Measurements from ENCODE around the gene WNT4.
A peak's percentile ranks its signal among the peaks of the same experiment; 100 is the strongest.

WNT4 gene

GRCh38 chr1:22108339-22109105 is 34.4 kb downstream of the WNT4 start:
- in situ Hi-C loops (cut with MboI; ENCODE audit: low pct_unique_long_range_greater_than_20kb, low sequenced_read_pairs, unreplicated experiment), result loop anchor here (25.0 kb wide), 1 partner anchor 304 kb away; no protein-coding TSS in a partner anchor
- DNase-seq (ENCODE audit: low spot score), result no peak
- no peak for TF ChIP-seq CTCF (IDR thresholded peaks at IDR 0.05; ENCODE audit: extremely low read depth, insufficient read depth, missing control alignments)

- no peak for TF ChIP-seq CTCF (IDR thresholded peaks at IDR 0.05; ENCODE audit: extremely low read depth, insufficient read depth, missing control alignments)
- DNase-seq (ENCODE audit: low spot score), result no peak
- in situ Hi-C loops (cut with MboI; ENCODE audit: low pct_unique_long_range_greater_than_20kb, low sequenced_read_pairs, unreplicated experiment), result loop anchor here (25.0 kb wide), 1 partner anchor 305 kb away; no protein-coding TSS in a partner anchor
Measured at GRCh38 chr1:22107126-22107525, 35.8 kb downstream of the WNT4 start.

- in situ Hi-C loops (cut with MboI; ENCODE audit: low pct_unique_long_range_greater_than_20kb, low sequenced_read_pairs, unreplicated experiment), result loop anchor here (25.0 kb wide), 1 partner anchor 307 kb away; no protein-coding TSS in a partner anchor
- peak; percentile 79 for TF ChIP-seq CTCF (IDR thresholded peaks at IDR 0.05; ENCODE audit: extremely low read depth, insufficient read depth, missing control alignments)
Measured at GRCh38 chr1:22105611-22106207, 37.2 kb downstream of the WNT4 start.

DNA sequence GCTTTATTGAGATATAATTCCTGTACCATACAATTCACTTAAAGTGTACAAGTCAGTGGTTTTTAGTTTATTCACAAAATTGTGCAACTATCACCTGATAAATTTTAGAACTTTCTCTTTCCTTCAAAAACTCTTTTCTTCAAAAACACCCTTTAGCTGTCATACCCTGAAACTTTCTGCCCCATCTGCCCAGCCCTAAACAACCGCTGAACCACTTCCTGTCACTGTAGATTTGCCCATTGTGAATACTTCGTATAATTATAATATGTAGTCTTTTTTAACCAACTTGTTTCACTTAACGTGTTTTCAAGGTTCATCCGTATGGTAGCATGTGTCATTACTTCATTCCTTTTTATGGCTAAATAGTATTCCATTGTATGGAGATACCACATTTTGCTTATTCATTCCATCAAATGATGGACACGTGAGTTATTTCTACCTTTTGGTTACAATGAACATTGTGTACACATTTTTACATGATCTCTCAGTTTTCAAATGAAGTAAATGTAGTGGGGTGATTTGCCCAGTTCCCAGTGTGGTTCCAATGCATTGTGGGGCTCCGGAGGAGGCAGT is 37.9 kb downstream of the WNT4 start:
- in situ Hi-C loops (cut with MboI; ENCODE audit: low pct_unique_long_range_greater_than_20kb, low sequenced_read_pairs, unreplicated experiment), result loop anchor here (25.0 kb wide), 1 partner anchor 307 kb away; no protein-coding TSS in a partner anchor
- no peak for DNase-seq (ENCODE audit: low spot score)
- no peak for TF ChIP-seq CTCF (IDR thresholded peaks at IDR 0.05; ENCODE audit: extremely low read depth, insufficient read depth, missing control alignments)

More at GRCh38 chr1:22105611-22106207, 37.2 kb downstream of the WNT4 start:
- DNase-seq (ENCODE audit: low spot score), result peak; percentile 59

DNA sequence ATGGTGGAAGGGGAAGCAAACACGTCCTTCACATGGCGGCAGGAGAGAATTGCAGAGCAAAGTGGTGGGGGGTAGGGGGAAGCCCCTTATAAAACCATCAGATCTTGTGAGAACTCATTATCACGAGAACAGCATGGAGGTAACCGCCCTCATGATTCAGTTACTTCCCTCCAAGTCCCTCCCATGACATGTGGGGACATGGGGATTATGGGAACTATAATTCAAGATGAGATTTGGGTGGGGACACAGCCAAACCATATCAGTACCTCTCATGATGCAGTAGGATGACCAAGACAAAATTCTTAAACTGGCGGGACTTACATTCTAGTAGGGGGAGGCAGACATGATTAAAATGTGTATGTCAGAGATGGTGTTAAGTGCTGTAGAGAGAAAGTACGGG is 38.8 kb downstream of the WNT4 start:
- DNase-seq (ENCODE audit: low spot score), result no peak
- TF ChIP-seq CTCF (IDR thresholded peaks at IDR 0.05; ENCODE audit: extremely low read depth, insufficient read depth, missing control alignments), result no peak
- in situ Hi-C loops (cut with MboI; ENCODE audit: low pct_unique_long_range_greater_than_20kb, low sequenced_read_pairs, unreplicated experiment), result loop anchor here (25.0 kb wide), 1 partner anchor 308 kb away; no protein-coding TSS in a partner anchor

- no peak for DNase-seq (ENCODE audit: low spot score)
- TF ChIP-seq CTCF (IDR thresholded peaks at IDR 0.05; ENCODE audit: extremely low read depth, insufficient read depth, missing control alignments), result no peak
- in situ Hi-C loops (cut with MboI; ENCODE audit: low pct_unique_long_range_greater_than_20kb, low sequenced_read_pairs, unreplicated experiment), result loop anchor here (25.0 kb wide), 1 partner anchor 310 kb away; no protein-coding TSS in a partner anchor
Measured at GRCh38 chr1:22102746-22103145, 40.2 kb downstream of the WNT4 start.
